Mucosa of descending colon (tissue), 3 donors: ENCODE results near the gene FOXP1. TPM values are rescaled to one million over a fixed set of nuclear protein-coding genes. Genes with fewer than 3 reads are reported as not detected.

ENCODE experiments used
- ATAC-seq: fragments of 200-7000 bp; cut with Tn5 transposase; one replicate; pipeline ENCODE4 v1.9.1; 2020; ENCODE audit warnings: mild to moderate bottlenecking, moderate library complexity
- DNase-seq, 3 donors: peaks; one replicate each; pipeline ENCODE4 v3.0.0-alpha.2; 2020
- H3K36me3 ChIP-seq: fragments of 200-600 bp; one replicate; pipeline ENCODE4 v1.8.0; 2021; ENCODE audit warnings: low read depth, mild to moderate bottlenecking
- H3K4me1 ChIP-seq: fragments of 200-600 bp; one replicate; pipeline ENCODE4 v1.8.0; 2021; ENCODE audit warnings: low read depth, mild to moderate bottlenecking
- H3K4me3 ChIP-seq: fragments of 200-600 bp; one replicate; pipeline ENCODE4 v1.8.0; 2021; ENCODE audit warnings: mild to moderate bottlenecking
- H3K9me3 ChIP-seq: fragments of 200-600 bp; one replicate; pipeline ENCODE4 v1.8.0; 2021; ENCODE audit warnings: mild to moderate bottlenecking
- CTCF ChIP-seq: fragments of 200-600 bp; IDR thresholded peaks from one replicate; pipeline ENCODE4 v1.8.0; 2022; ENCODE audit warnings: antibody characterized with exemption, mild to moderate bottlenecking
- intact Hi-C, 2 donors: fragments of 100-400 bp; cut with DNase I in 1 of 2; cut with micrococcal nuclease in 1 of 2; formaldehyde crosslinking; loops; one replicate each; pipeline versions ENCODE4 v1.11.0 to v1.11.1; 2022; cut with DNase I, micrococcal nuclease
- total RNA-seq, 3 donors: library from RNA; stranded (reverse); fragmentation: NEBNext Ultra II Directional in 2 of 3; extraction: Animal tissue kit (Norgen Biotek cat#: 25700) in 2 of 3; gene quantifications; one replicate each; pipeline versions ENCODE4 v1.2.1 to v1.2.4, GENCODE V29; 2021 to 2023
- donor health status: DM: no; HTN: no; CAD: no; lungs with moderate emphysema.
- donor health status: DM: no; HTN: no; CAD: no.
- donor health status: DM: no; HTN: yes; CAD: no.

Gene FOXP1
- total RNA-seq, 3 donors from 2014 or later, result 133 to 217 (median 214) TPM

DNA sequence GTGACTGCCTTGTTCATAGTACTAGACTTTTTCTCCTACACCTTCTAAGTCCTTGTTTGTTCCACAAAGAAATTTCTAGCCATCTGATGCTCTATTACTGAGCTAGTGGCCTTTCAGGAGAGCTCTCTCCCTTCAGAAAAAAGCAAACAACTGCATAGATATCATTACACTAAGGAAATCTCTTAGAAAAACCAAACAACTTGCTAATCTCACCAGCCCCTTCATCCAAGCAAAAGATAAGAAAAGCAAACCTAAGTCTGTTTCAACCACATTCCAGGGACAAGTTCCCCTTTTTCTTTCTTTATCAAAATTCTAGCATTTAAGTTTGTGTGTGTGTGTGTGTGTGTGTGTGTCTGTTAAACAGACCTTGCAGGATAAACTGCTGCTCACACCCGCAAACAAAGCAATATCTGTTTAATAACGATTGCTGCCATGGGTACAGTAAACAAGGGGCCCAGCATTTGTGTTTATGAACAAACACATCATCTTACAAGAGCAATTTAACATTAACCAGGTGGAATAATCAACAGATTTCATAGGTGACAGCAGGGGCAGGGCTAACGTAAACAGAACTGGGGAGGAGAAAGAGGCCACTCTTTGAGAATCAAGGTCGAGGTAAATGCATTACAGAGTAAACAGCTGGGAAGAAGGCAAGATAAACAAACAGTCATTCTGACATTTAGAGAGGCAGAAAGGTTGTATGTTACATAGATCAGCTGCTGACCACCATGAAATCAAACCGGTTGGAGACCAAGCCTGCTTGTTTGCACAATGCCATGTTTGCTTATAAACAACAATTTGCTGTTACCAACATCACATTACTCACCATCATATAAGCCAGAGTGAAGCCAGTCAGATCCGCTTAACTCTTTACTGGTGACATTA, 375.1 kb downstream of the FOXP1 start:
- Histone ChIP-seq H3K4me3 (no peak overlapping the region), H3K36me3 (no peaks in the 10 kb centered on the region), H3K4me1 (peaks cover 14% of the 10 kb centered on the region), H3K9me3 (no peaks in the 10 kb centered on the region)
- TF ChIP-seq CTCF, result no peak
- intact Hi-C loops, result no loop called here
- ATAC-seq (peak; percentile 83), DNase-seq (peak in 1 of 3 donors; percentile 33)

GRCh38 chr3:71207632-71208031, 375.9 kb downstream of the FOXP1 start:
- no peaks in the 10 kb centered on the region for H3K36me3 ChIP-seq
- no peaks in the 10 kb centered on the region for H3K9me3 ChIP-seq
- no peak overlapping the region for H3K4me3 ChIP-seq
- DNase-seq, result no peak
- ATAC-seq, result peak; percentile 56
- TF ChIP-seq CTCF, result no peak
- intact Hi-C loops, result no loop called here
- peaks cover 14% of the 10 kb centered on the region for H3K4me1 ChIP-seq

- H3K9me3 ChIP-seq, result no peaks in the 10 kb centered on the region
- peaks cover 14% of the 10 kb centered on the region for H3K4me1 ChIP-seq
- DNase-seq (no peak), ATAC-seq (peak; percentile 23)
- no peak overlapping the region for H3K4me3 ChIP-seq
- no peaks in the 10 kb centered on the region for H3K36me3 ChIP-seq
- no peak for TF ChIP-seq CTCF
- intact Hi-C loops, result no loop called here
Measured at GRCh38 chr3:71206305-71207165, 377.0 kb downstream of the FOXP1 start.

DNA sequence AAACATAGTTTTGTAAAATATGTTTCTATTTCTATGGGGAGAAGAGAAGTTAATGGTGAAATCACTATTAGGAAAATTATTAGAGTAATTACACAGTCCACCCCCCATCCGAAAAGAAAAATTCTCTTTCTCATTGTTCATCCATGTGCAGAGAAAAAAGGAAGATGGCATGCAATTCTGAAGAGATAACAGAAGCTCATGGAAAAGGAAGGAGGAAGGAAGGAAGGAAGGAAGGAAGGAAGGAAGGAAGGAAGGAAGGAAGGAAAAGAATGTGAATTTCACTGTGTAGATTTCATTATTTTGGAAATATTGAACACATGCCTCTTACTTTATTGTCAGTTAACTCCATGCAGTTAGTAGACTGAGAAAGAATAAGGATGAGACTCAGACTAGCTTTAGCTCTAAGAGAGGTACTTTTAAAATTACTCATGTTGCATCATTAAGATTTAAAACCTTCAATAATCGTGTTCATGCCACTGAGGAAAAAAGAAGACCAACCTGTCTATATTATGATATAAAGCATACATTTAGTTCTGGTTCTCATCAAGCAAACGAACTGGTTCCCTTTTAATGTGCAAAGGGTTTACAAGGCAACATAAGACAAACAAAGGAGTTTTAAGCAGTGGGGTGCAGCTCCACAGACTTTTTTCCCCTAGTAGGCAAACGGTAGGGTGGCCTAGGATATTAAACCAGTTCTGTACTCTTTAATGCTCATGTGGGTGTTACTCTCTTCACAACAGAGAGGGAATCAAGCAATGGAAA, 379.6 kb downstream of the FOXP1 start:
- Histone ChIP-seq H3K36me3 (no peaks in the 10 kb centered on the region), H3K4me1 (no peaks in the 10 kb centered on the region), H3K9me3 (no peaks in the 10 kb centered on the region), H3K4me3 (no peak overlapping the region)
- intact Hi-C loops, result no loop called here
- DNase-seq (no peak), ATAC-seq (no peak)
- TF ChIP-seq CTCF, result no peak

- intact Hi-C loops, result no loop called here
- no peaks in the 10 kb centered on the region for H3K36me3 ChIP-seq
- no peak for ATAC-seq
- H3K4me3 ChIP-seq, result no peak overlapping the region
- no peak for DNase-seq
- no peak for TF ChIP-seq CTCF
- H3K4me1 ChIP-seq, result no peaks in the 10 kb centered on the region
- no peaks in the 10 kb centered on the region for H3K9me3 ChIP-seq
Measured at GRCh38 chr3:71202848-71203533, 380.5 kb downstream of the FOXP1 start.
